HG03039 (cell line): ENCODE measurements around the gene KCTD18.

Experiments used
- ATAC-seq: cut with Tn5 transposase; IDR thresholded peaks from one replicate; pipeline ENCODE4 v1.9.1; 2021; ENCODE audit warnings: mild to moderate bottlenecking, moderate library complexity; ENCODE audit not compliant: unreplicated experiment

The KCTD18 gene

DNA sequence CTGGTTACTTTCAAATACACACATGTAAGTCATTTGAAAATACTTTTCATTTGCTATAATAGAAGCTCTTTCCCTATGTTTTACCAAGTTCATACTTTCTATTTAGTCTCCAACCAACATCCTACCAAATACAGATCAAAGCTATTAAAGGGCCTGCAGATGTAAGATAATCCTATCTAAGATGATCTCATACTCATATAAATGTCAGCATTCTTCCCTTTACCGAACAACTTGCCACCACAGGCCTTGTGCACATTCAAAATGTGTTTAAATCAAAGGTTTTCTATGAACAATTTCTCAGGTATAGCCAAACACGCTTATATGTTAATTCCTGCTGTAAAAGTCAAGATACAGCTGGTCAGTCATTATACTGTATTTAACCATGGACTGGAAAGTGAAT lies 23.3 kb downstream of the KCTD18 start:
- no peak for ATAC-seq

DNA sequence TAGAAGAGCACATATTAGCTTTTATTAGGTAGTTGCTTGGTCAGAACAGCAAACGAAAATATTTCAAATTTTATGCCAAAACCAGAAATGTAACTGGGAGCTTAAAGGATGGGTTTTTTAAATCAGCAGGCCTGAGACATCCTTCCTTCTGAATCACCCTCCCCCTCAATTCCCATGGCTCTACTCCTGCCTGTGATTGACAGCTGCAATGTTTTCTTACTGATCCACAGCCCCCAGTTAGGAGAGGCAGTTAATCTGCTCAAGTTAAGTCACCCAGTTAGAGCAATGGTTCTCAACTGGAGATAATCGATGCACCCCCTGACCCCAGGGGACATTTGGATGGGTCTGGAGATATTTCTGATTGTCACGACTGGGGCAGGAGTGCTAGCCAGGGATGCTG lies 24.9 kb downstream of the KCTD18 start:
- ATAC-seq: no peak

DNA sequence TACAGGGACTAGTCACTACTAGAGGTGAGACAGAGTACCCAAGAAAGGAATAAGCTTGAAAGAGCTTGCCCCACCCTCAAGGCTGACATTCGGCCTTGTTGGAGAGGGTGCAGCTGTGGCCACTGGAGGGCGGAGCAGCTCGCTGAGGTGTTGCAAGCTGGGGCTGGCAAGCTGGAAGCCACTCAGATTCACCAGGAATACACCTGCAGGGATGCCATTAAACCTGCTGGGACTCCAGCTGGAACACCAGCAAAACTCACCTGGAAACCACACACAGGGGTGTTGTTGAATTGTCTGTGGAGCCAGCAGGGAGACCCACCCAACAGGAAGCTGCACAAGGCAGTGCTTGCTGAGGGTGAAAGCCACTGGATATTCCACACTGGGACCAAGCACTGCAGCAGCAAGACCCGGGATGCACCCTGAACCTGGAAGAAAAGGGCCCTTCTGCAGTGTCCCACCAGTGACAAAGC lies 26.1 kb downstream of the KCTD18 start:
- ATAC-seq: peak; percentile 53

DNA sequence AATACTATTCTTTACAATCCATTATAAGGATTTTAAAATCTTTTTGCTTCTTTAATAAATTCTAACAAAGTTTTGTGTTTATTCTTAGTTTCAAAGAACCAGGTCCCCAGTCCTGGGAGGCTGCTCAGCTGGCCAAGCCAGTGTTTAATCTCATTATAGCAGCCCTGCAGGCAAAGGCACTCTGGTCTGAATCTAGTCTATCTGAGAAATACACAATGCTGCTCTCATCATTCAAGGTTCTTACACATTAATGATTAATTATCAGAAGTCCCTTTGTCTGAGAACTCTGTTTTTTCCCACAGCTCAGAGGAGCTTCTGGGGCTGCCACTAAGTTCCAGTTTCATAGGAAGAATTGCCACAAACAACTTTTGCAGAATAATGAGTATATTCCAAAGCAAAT lies 27.7 kb downstream of the KCTD18 start:
- ATAC-seq: no peak

DNA sequence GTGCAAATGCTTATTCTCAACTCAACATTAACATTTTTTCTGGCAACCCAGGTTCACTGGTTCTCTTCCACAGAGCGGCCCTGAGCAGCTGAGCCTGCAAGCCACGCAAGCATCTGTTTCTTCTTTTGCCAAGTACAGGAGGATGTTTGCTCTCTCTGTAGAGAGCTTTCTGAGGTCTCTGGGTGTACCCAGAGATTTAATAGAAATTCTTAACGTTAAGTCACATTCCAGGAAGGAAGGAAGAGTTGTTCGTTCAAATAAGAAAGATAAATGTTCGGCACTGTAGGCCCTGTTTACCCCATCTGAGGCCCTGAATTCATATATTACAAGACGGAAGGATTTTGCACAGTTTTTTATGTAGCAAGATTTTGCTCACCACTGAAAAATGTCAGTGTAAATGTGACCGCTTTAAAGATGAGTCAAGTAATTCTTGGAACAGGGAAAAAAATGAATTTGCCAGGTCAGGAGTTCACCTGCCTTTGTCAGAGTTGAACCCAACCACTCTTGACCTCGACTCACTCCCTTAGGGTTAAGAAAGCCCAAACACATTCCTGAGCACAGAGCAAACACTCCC lies 30.1 kb downstream of the KCTD18 start:
- no peak for ATAC-seq

DNA sequence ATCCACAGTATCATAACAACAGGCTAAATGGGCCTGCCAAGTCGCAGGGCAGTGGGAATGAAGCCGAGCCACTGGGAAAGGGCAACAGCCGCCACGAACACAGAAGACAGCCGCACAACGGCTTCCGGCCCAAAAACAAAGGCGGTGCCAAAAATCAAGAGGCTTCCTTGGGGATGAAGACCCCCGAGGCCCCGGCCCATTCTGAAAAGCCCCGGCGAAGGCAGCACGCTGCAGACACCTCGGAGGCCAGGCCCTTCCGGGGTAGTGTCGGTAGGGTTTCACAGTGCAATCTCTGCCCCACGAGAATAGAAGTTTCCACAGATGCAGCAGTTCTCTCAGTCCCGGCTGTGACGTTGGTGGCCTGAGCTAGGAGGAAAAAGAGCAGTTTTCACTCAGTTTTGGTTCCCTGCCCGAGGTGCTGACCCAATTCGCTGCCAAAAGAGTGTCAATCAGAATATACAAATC lies 32.2 kb downstream of the KCTD18 start:
- no peak for ATAC-seq

DNA sequence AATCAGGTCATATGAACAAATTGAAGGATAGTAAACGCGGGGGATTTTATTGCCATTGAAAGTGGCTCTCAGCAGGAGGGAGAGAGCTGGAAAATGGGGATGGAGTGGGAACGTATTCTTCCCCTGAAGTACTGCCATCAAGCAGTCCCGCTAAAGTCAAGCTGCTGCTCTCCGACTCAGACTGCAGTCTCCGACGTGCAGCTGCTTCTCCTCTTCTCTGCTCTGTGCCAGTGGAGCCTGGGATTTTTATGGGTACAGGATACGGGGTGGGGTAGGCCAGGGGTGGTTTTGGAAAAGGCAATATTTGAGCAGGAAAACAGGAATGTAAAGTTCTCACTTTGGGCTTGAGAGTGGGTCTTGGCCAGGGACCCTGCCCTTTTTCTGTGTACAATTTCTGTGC lies 33.0 kb downstream of the KCTD18 start:
- ATAC-seq: no peak

DNA sequence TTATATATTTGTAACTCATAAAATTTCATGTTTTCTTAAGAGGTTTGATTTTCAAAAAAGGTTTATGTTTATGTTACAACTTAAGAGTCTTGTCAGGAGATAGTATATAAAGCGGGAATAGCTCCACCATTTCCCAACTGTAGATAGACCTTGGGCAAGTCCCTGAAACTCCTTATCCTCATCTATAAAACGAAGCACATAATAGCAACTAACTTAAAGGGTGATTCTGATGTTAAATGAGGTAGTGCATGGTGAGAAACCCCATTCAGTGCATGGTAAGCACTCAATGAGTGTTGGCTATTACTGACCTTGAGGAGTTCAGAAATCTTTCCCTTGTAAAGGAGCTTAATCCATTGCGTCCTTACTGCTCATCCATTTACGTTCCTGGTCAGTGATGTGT lies 34.1 kb downstream of the KCTD18 start:
- ATAC-seq: no peak

DNA sequence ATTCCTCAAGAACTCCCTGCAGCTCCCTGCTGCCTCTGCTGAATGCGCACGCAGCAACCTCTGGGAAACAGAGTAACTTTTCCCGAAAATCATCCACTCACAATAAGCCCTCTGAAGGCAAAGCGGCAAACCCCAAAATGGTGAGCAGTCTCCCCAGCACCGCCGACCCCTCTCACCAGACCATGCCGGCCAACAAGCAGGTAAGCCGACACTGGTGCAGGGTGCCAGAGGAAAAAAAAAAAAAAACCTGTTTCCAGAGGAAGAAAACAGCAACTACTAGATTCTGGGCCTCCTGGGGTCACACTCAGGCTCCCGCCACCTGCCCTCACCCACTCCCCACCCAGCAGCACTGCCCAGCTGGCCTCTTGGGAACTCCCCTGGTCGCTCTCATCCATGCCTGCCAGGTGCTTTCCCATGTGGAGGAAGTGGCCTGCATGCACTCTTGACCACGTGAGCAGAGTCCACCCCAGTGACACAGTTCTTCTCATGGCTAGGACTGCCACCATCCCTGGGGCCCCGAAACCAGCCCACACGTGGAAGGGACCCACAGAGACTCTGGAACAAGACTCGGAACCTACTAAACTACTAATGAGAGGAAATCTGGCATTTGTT lies 36.9 kb downstream of the KCTD18 start:
- ATAC-seq: no peak

DNA sequence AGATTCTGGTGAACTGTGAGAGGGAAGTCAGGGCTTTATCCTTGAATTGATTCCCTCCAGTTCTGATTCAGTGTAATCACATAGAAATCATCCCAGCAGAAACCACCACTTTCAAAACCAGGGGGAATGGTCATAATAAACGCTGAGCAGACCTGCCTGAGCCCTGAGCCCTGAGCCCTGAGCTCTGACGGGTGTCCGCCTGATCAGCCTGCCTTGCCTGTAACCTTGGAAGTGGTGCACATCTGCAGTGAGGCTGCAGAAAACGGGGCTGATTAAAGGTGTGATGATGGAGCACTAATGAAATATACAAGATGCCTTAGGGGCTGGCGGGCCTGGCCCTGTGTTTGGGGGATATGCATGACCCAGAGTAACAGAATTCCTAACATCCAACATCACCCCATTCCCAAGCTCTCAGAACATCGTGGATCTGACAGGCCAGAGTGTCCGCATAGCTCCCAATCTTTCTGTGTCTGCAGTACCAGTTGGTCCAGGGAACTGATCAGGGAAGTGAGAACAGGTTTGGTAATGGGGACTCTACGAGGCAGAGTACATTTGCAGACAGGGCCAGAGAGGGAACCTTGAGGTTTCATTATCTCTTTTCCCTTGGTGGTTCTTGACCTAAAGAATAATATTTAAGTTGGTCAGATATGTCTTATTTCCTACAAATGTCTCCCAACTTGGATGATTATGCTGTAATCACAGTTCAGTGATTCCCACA lies 37.8 kb downstream of the KCTD18 start:
- ATAC-seq: peak; percentile 14

DNA sequence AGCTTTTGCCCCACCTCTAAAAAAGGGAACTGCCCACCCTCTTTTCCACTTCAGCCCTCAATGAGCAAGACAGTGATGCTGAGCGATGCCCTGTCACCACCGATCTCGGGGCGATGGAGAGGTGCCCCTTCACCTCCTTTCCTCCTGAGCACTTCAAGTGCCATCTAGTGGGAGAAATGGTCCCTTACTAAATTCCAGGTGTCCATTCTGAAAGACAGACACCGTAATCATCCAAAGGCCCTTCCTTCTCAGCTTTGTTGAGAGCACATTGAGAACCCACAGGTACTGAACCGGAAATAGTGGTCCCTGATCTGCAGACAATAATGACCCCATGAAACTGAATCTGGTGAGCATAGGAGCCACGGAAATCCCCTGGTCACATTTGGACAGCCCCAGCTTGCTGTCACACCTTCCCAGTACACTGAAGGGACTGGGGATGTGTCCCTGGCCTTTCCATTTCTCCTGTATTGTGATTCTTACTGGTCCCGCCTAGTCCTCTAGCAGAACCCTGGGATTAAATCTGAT lies 38.5 kb downstream of the KCTD18 start:
- peak; percentile 84 for ATAC-seq

DNA sequence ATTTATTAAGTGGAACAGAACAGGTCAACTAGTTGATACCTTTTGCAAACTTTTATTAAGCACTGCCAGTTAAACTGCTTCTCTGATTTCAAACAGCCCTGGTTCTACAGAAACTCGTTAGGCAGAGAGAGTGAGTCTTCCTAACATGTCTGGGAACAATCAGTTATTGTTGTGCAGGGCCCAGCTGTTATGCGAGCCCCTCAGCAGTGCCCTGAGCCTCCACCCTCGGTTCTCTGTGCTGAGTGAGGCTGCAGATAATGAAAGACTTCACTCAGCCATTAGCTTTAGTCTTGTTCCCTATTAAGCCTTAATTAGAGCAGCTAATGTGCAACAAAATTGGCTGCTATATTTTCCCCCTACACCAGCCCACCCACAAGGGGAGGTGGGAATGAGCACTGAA lies 39.6 kb downstream of the KCTD18 start:
- ATAC-seq: no peak

DNA sequence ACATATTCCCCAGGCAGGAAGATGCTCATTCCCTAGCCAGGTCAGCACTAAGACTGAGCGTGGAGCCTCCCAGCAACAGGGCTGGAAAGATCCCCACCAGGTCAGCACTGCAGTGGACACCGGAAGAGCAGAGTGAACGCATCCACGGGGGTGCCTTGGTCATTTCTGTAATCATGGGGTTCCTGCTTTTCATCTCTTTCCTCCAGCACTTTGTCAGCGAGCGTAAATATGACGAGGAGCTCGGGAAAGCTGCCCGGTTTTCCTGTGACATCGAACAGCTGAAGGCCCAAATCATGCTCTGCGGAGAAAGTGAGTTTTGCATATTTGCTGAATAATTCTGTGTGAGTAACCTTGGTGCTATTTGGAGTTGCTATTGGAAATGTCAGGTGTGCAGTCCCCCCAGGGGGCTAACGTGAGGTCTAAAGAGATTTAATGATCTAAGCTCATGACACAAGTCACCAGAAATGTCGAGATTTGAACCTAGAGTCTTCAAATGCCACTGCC lies 40.1 kb downstream of the KCTD18 start:
- ATAC-seq: no peak

DNA sequence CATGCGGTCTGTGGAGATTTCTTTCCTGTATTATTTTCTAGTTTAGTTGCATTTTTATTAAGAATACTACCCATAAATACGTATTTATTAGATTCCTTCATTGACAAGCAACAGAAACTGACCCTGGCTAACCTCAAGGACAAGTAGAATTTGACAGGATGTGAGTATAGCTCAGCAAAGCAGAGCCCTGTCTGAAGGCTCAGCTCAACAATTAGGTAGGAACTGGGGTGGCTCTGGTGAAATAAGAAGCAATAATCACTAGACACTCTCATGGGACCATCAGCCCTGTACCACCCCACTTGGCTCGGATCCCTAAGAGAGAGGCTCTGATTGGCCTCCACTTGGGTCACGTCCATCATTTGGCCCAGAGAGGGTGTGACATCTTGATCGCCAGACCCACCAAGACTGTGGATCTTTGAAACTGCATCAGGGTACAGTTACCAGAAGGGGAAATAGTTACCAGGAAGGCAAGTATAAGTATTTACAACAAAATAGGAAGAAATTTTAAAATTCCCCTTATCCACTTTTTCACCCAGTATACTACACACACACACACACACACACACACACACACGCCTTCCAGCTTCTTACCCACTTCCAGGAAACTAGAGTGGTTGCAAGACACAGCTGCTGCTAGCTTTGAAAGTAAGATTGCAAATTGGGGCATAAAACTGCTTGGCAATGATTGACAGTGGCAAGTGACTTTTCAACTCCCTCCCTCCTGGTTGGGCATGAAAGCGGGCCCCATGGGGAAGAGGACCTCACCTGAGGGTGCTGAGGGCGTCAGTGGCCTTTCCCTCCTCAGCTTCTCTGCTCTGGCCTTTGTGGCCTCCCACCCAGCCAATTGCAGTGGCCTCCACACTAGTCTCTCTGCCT lies 41.8 kb downstream of the KCTD18 start:
- no peak for ATAC-seq

DNA sequence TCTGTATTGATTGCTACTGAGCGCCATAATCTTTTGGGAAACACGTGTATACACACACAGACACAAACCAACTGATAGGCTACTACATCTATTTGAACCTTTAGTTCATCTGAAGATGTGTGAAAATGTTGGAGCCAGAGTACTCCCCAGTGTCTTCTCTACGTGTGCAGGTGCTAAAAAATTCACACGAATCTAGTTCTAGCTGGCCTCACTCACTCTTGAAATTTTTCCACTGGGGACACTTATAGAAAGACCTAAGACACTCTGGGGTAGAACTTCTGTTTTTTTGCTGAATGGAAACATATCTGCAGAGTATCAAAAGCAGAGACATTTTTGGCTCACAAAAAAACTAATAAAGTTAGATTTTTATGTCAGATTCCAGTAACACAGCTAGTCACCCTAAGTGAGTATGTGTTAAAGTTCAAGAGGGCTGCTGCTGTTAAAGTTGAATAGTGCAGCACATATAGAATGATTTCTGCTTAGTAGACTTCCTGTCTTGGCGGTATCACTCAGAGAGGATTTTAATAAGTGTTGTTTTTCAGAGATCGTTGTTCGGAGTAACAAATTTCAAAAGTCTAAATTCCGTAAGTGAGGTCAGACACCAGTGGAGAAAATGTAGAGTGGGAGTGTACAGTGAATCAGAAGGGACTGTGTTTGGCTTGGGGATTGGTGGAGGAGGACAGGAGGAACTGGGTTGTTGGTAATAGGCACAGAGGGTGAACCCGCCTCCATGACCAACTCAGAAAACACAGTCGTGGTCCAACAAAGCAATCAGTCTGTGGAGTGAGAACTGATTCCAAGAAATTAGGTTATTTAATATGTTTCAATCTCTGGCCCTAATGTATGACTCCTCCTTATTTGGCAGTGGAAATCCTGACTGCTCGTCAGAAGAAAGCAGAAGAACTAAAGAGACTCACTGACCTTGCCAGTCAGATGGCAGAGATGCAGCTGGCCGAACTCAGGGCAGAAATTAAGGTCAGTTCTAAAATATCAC lies 43.1 kb downstream of the KCTD18 start:
- ATAC-seq: no peak

DNA sequence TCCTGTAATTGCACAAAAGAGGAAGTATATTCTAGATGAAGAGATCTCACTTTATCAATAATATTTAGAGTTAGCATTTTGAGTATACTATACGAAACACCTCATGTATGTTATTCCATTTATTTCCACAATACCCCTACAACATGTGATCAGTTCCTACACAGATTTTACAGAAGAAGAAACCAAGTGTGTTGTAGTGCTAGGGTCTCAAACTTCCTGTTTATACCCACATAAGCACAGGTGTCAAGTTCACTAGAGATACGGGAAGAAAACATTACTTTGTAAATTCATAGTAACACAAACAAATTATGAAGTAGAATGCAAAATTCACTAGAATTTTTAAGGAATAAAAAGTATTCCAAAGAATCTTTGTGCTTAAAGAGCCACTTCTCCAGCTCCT lies 46.4 kb downstream of the KCTD18 start:
- no peak for ATAC-seq

DNA sequence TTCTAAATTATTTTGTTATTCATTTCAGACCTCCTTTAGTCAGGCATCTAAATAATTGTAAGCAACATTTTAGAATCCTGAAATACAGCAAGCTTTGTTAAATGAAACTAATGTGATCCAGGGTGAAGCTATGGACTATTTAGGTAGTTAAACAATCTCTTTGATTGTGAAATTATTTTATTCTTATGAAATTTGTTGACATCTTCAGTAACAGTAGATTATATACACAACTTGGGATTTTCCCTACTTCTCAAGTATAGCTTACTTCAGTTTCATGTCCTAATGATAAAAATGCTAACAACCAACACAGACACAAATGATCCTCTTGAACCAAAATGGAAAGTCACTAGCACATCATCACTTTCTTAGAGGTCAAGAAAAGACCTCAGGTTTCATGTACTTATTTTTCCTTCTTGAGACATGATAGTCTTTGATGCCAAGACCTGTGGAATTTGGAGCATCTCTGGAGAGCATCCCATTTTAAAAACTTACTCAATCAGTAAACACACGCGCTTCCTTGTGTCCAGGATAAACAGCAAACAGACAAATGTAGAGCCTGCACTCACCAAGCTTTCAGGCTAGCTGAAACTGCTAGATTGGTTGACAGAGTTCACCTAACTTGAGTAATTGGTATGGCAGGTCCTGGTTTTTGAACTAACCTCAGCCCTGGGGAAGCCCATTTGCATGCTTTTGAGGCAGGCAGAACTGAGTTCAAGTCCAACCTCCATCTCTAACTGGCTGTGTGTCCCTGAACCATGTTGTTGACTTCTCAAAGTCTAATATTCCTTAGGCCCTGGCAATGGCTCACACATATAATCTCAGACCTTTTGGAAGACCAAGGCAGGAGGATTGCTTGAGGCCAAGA lies 47.8 kb downstream of the KCTD18 start:
- ATAC-seq: no peak

DNA sequence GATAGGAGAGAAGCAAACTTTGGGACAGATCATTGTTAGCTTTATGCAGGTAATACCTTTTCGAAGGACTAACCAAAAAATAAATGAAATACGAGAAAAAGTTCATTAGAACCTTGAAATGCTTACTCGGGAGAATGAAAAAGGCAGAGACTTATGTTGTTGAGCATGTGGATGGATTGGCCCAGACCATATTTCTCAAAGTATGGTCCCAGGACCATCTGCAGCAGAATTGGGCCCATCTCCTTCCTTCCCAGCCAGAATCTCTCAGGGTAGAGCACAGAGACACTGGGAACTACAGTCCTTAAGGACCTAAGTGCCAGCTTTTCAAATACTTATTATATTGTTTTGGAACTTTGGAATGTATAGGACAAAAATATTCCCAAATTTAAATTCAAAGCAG lies 50.8 kb downstream of the KCTD18 start:
- no peak for ATAC-seq

DNA sequence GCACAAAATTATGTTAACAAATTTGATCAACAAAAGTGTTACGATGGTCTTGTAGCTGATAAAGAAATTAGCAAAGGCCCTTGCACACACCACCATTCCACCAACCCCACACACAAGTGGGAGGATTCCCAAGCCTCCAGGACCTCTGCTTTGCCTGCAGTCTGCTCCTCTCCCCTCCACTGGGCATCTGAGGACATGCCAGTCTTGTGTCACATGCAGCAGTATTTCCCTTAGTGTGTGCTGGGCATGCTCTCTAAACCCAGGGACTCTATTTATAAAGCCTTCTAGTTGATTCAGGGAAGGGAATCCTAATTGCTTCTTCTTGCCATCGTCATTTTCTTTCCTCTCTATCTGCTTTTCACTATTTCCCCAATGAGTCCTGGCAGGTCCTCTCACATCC lies 53.3 kb downstream of the KCTD18 start:
- ATAC-seq: no peak
